Measurements from ENCODE around the gene PTH1R. TPM values are rescaled to one million over a fixed set of nuclear protein-coding genes. Genes with fewer than 3 reads are reported as not detected.

PTH1R gene
- total and polyA plus RNA-seq, 10 of the 15 experiments (the other 5 are each of a cell fraction or from before 2014, with no cell fraction given): not detected

- no peak for TF ChIP-seq POLR2AphosphoS5 (IDR thresholded peaks at IDR 0.05; ENCODE audit: low read length)
- TF ChIP-seq ZNF274 (IDR thresholded peaks at IDR 0.05; ENCODE audit: insufficient read depth, insufficient read length): no peak
- no peak for TF ChIP-seq MXI1 (IDR thresholded peaks at IDR 0.05; ENCODE audit: low read depth, low read length)
- no peak for TF ChIP-seq HDAC6 (IDR thresholded peaks at IDR 0.05; ENCODE audit: unreplicated experiment)
- TF ChIP-seq ZNF24 (IDR thresholded peaks at IDR 0.05): no peak
- no peak for TF ChIP-seq TCF7 (IDR thresholded peaks at IDR 0.05; ENCODE audit: borderline replicate concordance)
- TF ChIP-seq MTA3 (IDR thresholded peaks at IDR 0.05; ENCODE audit: borderline replicate concordance, low read length): no peak
- no peak for TF ChIP-seq BACH1 (IDR thresholded peaks at IDR 0.05; ENCODE audit: borderline replicate concordance)
- TF ChIP-seq NR2C2 (IDR thresholded peaks at IDR 0.05; ENCODE audit: borderline replicate concordance, control insufficient read depth, insufficient read length, low read depth): no peak
- no peak for TF ChIP-seq CHD1 (IDR thresholded peaks at IDR 0.05; ENCODE audit: low read depth, low read length)
- 0 out of 2 replicates have a peak, but pooled peaks have one; percentile 25 for TF ChIP-seq RELB (IDR thresholded peaks at IDR 0.05; ENCODE audit: low read depth)
- TF ChIP-seq FOXK2 (IDR thresholded peaks at IDR 0.05): no peak
- no peak for TF ChIP-seq ESRRA (IDR thresholded peaks at IDR 0.05; ENCODE audit: low read length)
- no peak for TF ChIP-seq BHLHE40 (IDR thresholded peaks at IDR 0.05; ENCODE audit: borderline replicate concordance in 1 of 2, low read depth in 2 of 2, low read length in 1 of 2)
- no peak for TF ChIP-seq CTCF (IDR thresholded peaks at IDR 0.05 in 2 of 3, conservative IDR thresholded peaks at IDR 0.05 in 1 of 3; ENCODE audit: control insufficient read depth in 2 of 3, extremely low read depth in 1 of 3, insufficient read depth in 1 of 3, low read depth in 3 of 3, low read length in 3 of 3)
- peak; percentile 83; the same call in 1 of the 3 replicates for TF ChIP-seq POU2F2 (IDR thresholded peaks at IDR 0.05; ENCODE audit: borderline replicate concordance, low read depth, low read length)
- no peak for TF ChIP-seq SMAD1 (IDR thresholded peaks at IDR 0.05; ENCODE audit: low read depth, partially characterized antibody)
- no peak for TF ChIP-seq EZH2 (IDR thresholded peaks at IDR 0.05; ENCODE audit: borderline replicate concordance, control insufficient read depth, low read depth, low read length)
- no peak for TF ChIP-seq GABPA (IDR thresholded peaks at IDR 0.05; ENCODE audit: low read depth)
- no peak for TF ChIP-seq KDM1A (IDR thresholded peaks at IDR 0.05; ENCODE audit: borderline replicate concordance)
- no peak for TF ChIP-seq NFXL1 (IDR thresholded peaks at IDR 0.05; ENCODE audit: borderline replicate concordance)
- TF ChIP-seq MTA2 (IDR thresholded peaks at IDR 0.05; ENCODE audit: low read depth): peak; percentile 37
- TF ChIP-seq SMC3 (IDR thresholded peaks at IDR 0.05; ENCODE audit: borderline replicate concordance, low read length): no peak
- no peak for TF ChIP-seq CEBPB (IDR thresholded peaks at IDR 0.05; ENCODE audit: borderline replicate concordance in 1 of 2, low read depth in 2 of 2, low read length in 2 of 2)
Measured at GRCh38 chr3:46948830-46949671, 71.5 kb downstream of the PTH1R start (continued).

All from GM12878 (cell line).